Mucosa of descending colon (tissue), 3 donors: ENCODE data around the gene COA6. TPM values are rescaled to one million over a fixed set of nuclear protein-coding genes. Genes with fewer than 3 reads are reported as not detected.

ENCODE experiments used
- ATAC-seq: fragments of 200-7000 bp; cut with Tn5 transposase; one replicate; pipeline ENCODE4 v1.9.1; 2020; ENCODE audit warnings: mild to moderate bottlenecking, moderate library complexity
- DNase-seq, 3 donors: peaks; one replicate each; pipeline ENCODE4 v3.0.0-alpha.2; 2020
- H3K36me3 ChIP-seq: fragments of 200-600 bp; one replicate; pipeline ENCODE4 v1.8.0; 2021; ENCODE audit warnings: low read depth, mild to moderate bottlenecking
- H3K4me1 ChIP-seq: fragments of 200-600 bp; one replicate; pipeline ENCODE4 v1.8.0; 2021; ENCODE audit warnings: low read depth, mild to moderate bottlenecking
- H3K4me3 ChIP-seq: fragments of 200-600 bp; one replicate; pipeline ENCODE4 v1.8.0; 2021; ENCODE audit warnings: mild to moderate bottlenecking
- H3K9me3 ChIP-seq: fragments of 200-600 bp; one replicate; pipeline ENCODE4 v1.8.0; 2021; ENCODE audit warnings: mild to moderate bottlenecking
- CTCF ChIP-seq: fragments of 200-600 bp; IDR thresholded peaks from one replicate; pipeline ENCODE4 v1.8.0; 2022; ENCODE audit warnings: antibody characterized with exemption, mild to moderate bottlenecking
- intact Hi-C, 2 donors: fragments of 100-400 bp; cut with DNase I in 1 of 2; cut with micrococcal nuclease in 1 of 2; formaldehyde crosslinking; loops; one replicate each; pipeline versions ENCODE4 v1.11.0 to v1.11.1; 2022; cut with DNase I, micrococcal nuclease
- long read RNA-seq, 2 donors: library from polyadenylated mRNA; unstranded; transcript quantifications; one replicate each; pipeline ENCODE4 v2.0.0, GENCODE V29; 2019 to 2021
- total RNA-seq, 3 donors: library from RNA; stranded (reverse); fragmentation: NEBNext Ultra II Directional in 2 of 3; extraction: Animal tissue kit (Norgen Biotek cat#: 25700) in 2 of 3; gene quantifications; one replicate each; pipeline versions ENCODE4 v1.2.1 to v1.2.4, GENCODE V29; 2021 to 2023
- donor health status: DM: no; HTN: no; CAD: no; lungs with moderate emphysema.
- donor health status: DM: no; HTN: no; CAD: no.
- donor health status: DM: no; HTN: yes; CAD: no.

COA6 gene
- 10 to 100 TPM; 29.6 to 33.1 (median 29.8) TPM for total RNA-seq
- long read RNA-seq, donor 1, transcript COA6-203 (3 exons, 710 nt) = major isoform, 17 of 19 reads
- long read RNA-seq, donor 1, partial matches to known transcripts = 0 of 19 reads
- long read RNA-seq, donor 1, other reads (novel, unspliced or antisense) = 0 of 19 reads
- long read RNA-seq, donor 2, transcript COA6-201 (2 exons, 1,013 nt) = minor isoform, 6 of 39 reads
- long read RNA-seq, donor 2, transcript COA6-203 (3 exons, 710 nt) = major isoform, 28 of 39 reads
- long read RNA-seq, donor 2, partial matches to known transcripts = 1 of 39 reads
- long read RNA-seq, donor 2, other reads (novel, unspliced or antisense) = 1 of 39 reads

- H3K4me3 ChIP-seq = peak within 1 kb of the TSS; percentile 84
- H3K9me3 ChIP-seq = no peaks in the 10 kb centered on the region
- intact Hi-C loops = no loop called here
- no peaks in the 10 kb centered on the region for H3K36me3 ChIP-seq
- DNase-seq (peak; percentile 87 to 96 (median 95)), ATAC-seq (peak; percentile 98)
- H3K4me1 ChIP-seq = peaks cover 14% of the 10 kb centered on the region
- no peak for TF ChIP-seq CTCF
Observed at GRCh38 chr1:234373064-234373958, at the start of gene COA6. Gene COA6 (plus strand): TSS chr1:234373456. CDS start chr1:234373467, 11 bp downstream.

GRCh38 chr1:234324821-234325220 lies 48.4 kb upstream of the COA6 start:
- TF ChIP-seq CTCF = no peak
- ATAC-seq (no peak), DNase-seq (no peak)
- no peaks in the 10 kb centered on the region for H3K36me3 ChIP-seq
- H3K4me3 ChIP-seq = no peak overlapping the region
- no peaks in the 10 kb centered on the region for H3K9me3 ChIP-seq
- H3K4me1 ChIP-seq = no peaks in the 10 kb centered on the region
- intact Hi-C loops = loop anchor here in 1 of 2 donors (10.0 kb wide), 1 partner anchor 210 kb away; no protein-coding TSS in a partner anchor

GRCh38 chr1:234325878-234326496 lies 47.3 kb upstream of the COA6 start:
- Histone ChIP-seq H3K4me1 (no peaks in the 10 kb centered on the region), H3K9me3 (no peaks in the 10 kb centered on the region), H3K4me3 (no peak overlapping the region), H3K36me3 (no peaks in the 10 kb centered on the region)
- TF ChIP-seq CTCF = no peak
- DNase-seq (no peak), ATAC-seq (no peak)
- intact Hi-C loops = loop anchor here in 1 of 2 donors (10.0 kb wide), 1 partner anchor 211 kb away; no protein-coding TSS in a partner anchor

GRCh38 chr1:234326497-234327366 lies 46.5 kb upstream of the COA6 start:
- DNase-seq = peak in 2 of 3 donors; percentile 42 to 71
- peak; percentile 87 for ATAC-seq
- Histone ChIP-seq H3K4me3 (no peak overlapping the region), H3K4me1 (no peaks in the 10 kb centered on the region), H3K9me3 (no peaks in the 10 kb centered on the region), H3K36me3 (no peaks in the 10 kb centered on the region)
- intact Hi-C loops = loop anchor here in 1 of 2 donors (10.0 kb wide), 1 partner anchor 212 kb away; no protein-coding TSS in a partner anchor
- peak; percentile 34 for TF ChIP-seq CTCF
